DOHH2 (cell line): ENCODE results near the gene DRG2.

ENCODE experiments used
- H3F3A ChIP-seq: fragments of 200-600 bp; sonication (generic), shearing (Covaris generic); 2 replicates; pipeline ENCODE4 v1.6.0; 2016; ENCODE audit warnings: antibody characterized with exemption, mild to moderate bottlenecking; ENCODE audit not compliant: control insufficient read depth, insufficient read depth
- H3K27ac ChIP-seq: fragments of 200-600 bp; sonication (generic); 2 replicates; pipeline ENCODE4 v1.5.1; 2014; ENCODE audit warnings: low read depth, mild to moderate bottlenecking, low read length, moderate library complexity
- H3K27me3 ChIP-seq: fragments of 200-600 bp; sonication (generic); 2 replicates; pipeline ENCODE4 v1.6.1; 2014; ENCODE audit warnings: mild to moderate bottlenecking, low read length, mixed read lengths; ENCODE audit not compliant: control insufficient read depth
- H3K36me3 ChIP-seq: fragments of 200-600 bp; sonication (generic); 2 replicates; pipeline ENCODE4 v1.6.1; 2014; ENCODE audit warnings: mild to moderate bottlenecking, low read length, moderate library complexity, mixed read lengths; ENCODE audit not compliant: control insufficient read depth
- H3K4me1 ChIP-seq: fragments of 200-600 bp; sonication (generic); 2 replicates; pipeline ENCODE4 v1.6.1; 2014; ENCODE audit warnings: mild to moderate bottlenecking, low read length, mixed read lengths; ENCODE audit not compliant: control insufficient read depth
- H3K4me2 ChIP-seq: fragments of 200-600 bp; sonication (generic); 2 replicates; pipeline ENCODE4 v1.6.0; 2014; ENCODE audit warnings: mild to moderate bottlenecking, low read length, moderate library complexity
- H3K4me3 ChIP-seq: fragments of 200-600 bp; sonication (generic); 2 replicates; pipeline ENCODE4 v1.5.1; 2014; ENCODE audit warnings: mild to moderate bottlenecking, low read length, mixed read lengths
- H3K79me2 ChIP-seq: fragments of 200-600 bp; sonication (generic); 2 replicates; pipeline ENCODE4 v1.6.1; 2014; ENCODE audit warnings: mild to moderate bottlenecking, low read length, mixed read lengths; ENCODE audit not compliant: control insufficient read depth
- H3K9me2 ChIP-seq: fragments of 200-600 bp; sonication (generic); replicated peaks from 2 replicates; pipeline ENCODE4 v1.6.1; 2014; ENCODE audit warnings: mild to moderate bottlenecking, low read length, mixed read lengths; ENCODE audit not compliant: control insufficient read depth
- H3K9me3 ChIP-seq: fragments of 200-600 bp; sonication (generic); 2 replicates; pipeline ENCODE4 v1.6.1; 2014; ENCODE audit warnings: antibody characterized with exemption, low read length, mixed read lengths; ENCODE audit not compliant: control insufficient read depth, insufficient read depth
- H4K20me1 ChIP-seq: fragments of 200-600 bp; sonication (generic); 2 replicates; pipeline ENCODE4 v1.6.0; 2014; ENCODE audit warnings: low read depth, mild to moderate bottlenecking, antibody characterized with exemption, low read length, moderate library complexity; ENCODE audit not compliant: control insufficient read depth, insufficient read depth
- CTCF ChIP-seq: fragments of 200-600 bp; sonication (generic); IDR thresholded peaks from one replicate; pipeline ENCODE4 v1.5.1; 2014; ENCODE audit warnings: antibody characterized with exemption, mild to moderate bottlenecking, low read depth, low read length; ENCODE audit not compliant: poor library complexity, severe bottlenecking
- EZH2phosphoT487 ChIP-seq: fragments of 200-600 bp; sonication (generic); IDR thresholded peaks from 2 replicates; pipeline ENCODE4 v1.6.1; 2017; ENCODE audit warnings: borderline replicate concordance, mild to moderate bottlenecking, antibody characterized with exemption, low read length, moderate library complexity, mixed read lengths

DRG2 gene

DNA sequence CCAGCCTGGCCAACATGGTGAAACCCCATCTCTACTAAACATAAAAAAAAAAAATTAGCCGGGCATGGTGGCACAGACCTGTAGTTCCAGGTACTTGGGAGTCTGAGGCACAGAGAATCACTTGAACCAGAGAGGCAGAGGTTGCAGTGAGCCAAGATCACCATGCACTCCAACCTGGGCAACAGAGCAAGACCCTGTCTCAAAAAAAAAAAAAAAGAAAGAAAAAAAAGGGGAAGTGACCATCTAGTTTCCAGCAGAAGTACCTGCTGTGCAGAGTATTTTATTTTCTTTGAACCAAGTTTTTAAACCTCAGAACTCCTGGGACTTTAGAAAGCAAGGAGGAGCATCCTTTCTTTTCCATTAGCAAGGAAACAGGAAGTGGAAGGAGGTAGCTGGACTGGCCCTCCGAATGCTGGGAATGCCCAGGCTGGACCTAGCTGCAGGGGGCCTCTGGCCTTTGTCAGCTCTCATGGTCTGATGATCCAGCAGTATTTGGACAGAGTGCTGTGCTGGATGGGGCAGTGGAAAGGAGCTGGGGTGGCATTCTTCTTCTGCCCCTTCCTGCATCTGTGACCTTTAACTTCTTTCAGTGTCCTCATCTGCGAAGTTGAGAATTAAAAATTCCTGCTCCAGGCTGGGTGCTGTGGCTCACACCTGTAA is 41.9 kb upstream of the DRG2 start:
- Histone ChIP-seq H3K79me2 (peaks cover 31% of the 10 kb centered on the region), H3K4me2 (no peak overlapping the region)
- no peak for TF ChIP-seq CTCF
- no peak for TF ChIP-seq EZH2phosphoT487

GRCh38 chr17:18055597-18055996 is 32.2 kb upstream of the DRG2 start:
- H3K27ac ChIP-seq = no peak overlapping the region
- H3K9me3 ChIP-seq = no peaks in the 10 kb centered on the region
- TF ChIP-seq EZH2phosphoT487 (no peak), CTCF (no peak)
- peaks cover 12% of the 10 kb centered on the region for H3K4me1 ChIP-seq
- no peak overlapping the region for H3K4me3 ChIP-seq
- H3K27me3 ChIP-seq = no peaks in the 10 kb centered on the region
- no peaks in the 10 kb centered on the region for H3F3A ChIP-seq
- no peaks in the 10 kb centered on the region for H3K79me2 ChIP-seq
- no peaks in the 10 kb centered on the region for H3K9me2 ChIP-seq
- H3K36me3 ChIP-seq = peaks cover 39% of the 10 kb centered on the region
- no peaks in the 10 kb centered on the region for H4K20me1 ChIP-seq
- no peak overlapping the region for H3K4me2 ChIP-seq

More for the DNA sequence above, 41.9 kb upstream of the DRG2 start:
- H3K4me1 ChIP-seq = peaks cover 24% of the 10 kb centered on the region
- H3K9me2 ChIP-seq = no peaks in the 10 kb centered on the region
- no peaks in the 10 kb centered on the region for H3F3A ChIP-seq
- H3K27ac ChIP-seq = no peak overlapping the region
- H4K20me1 ChIP-seq = no peaks in the 10 kb centered on the region
- no peak overlapping the region for H3K4me3 ChIP-seq
- H3K27me3 ChIP-seq = no peaks in the 10 kb centered on the region
- no peaks in the 10 kb centered on the region for H3K9me3 ChIP-seq
- peaks cover 38% of the 10 kb centered on the region for H3K36me3 ChIP-seq

- Histone ChIP-seq H3K9me2 (no peaks in the 10 kb centered on the region), H3K9me3 (no peaks in the 10 kb centered on the region), H3K4me3 (no peak overlapping the region), H3K4me2 (no peak overlapping the region), H3K27ac (no peak overlapping the region), H3K4me1 (peaks cover 12% of the 10 kb centered on the region), H3K79me2 (no peaks in the 10 kb centered on the region), H3K27me3 (no peaks in the 10 kb centered on the region), H3F3A (no peaks in the 10 kb centered on the region), H4K20me1 (no peaks in the 10 kb centered on the region), H3K36me3 (peaks cover 39% of the 10 kb centered on the region)
- TF ChIP-seq EZH2phosphoT487 = no peak
- no peak for TF ChIP-seq CTCF
Measured at GRCh38 chr17:18056214-18056613, 31.5 kb upstream of the DRG2 start.
